ENCODE data around the gene MAP3K7.

- no peak for TF ChIP-seq HDGF (IDR thresholded peaks at IDR 0.05; ENCODE audit: borderline replicate concordance)
- no peak for TF ChIP-seq PKNOX1 (IDR thresholded peaks at IDR 0.05)
- no peak for TF ChIP-seq LEF1 (IDR thresholded peaks at IDR 0.05; ENCODE audit: borderline replicate concordance)
- no peak for TF ChIP-seq TARDBP (IDR thresholded peaks at IDR 0.05)
- TF ChIP-seq FOXA1 (IDR thresholded peaks at IDR 0.05): no peak
- TF ChIP-seq ELF4 (IDR thresholded peaks at IDR 0.05): no peak
- TF ChIP-seq CTBP1 (IDR thresholded peaks at IDR 0.05; ENCODE audit: borderline replicate concordance): no peak
- no peak for TF ChIP-seq SP1 (IDR thresholded peaks at IDR 0.05)
- TF ChIP-seq FOXM1 (IDR thresholded peaks at IDR 0.05; ENCODE audit: borderline replicate concordance): no peak
- TF ChIP-seq FOXK2 (IDR thresholded peaks at IDR 0.05): no peak
- TF ChIP-seq SUZ12 (IDR thresholded peaks at IDR 0.05): no peak
- TF ChIP-seq ARNT (IDR thresholded peaks at IDR 0.05): no peak
- no peak for TF ChIP-seq L3MBTL2 (conservative IDR thresholded peaks at IDR 0.05)
- TF ChIP-seq NFRKB (IDR thresholded peaks at IDR 0.05): no peak
These were observed 84.5 kb downstream of the MAP3K7 start for GRCh38 chr6:90502381-90502780.

Data from HEK293T (cell line).